GM10847 (cell line): ENCODE data around the gene NID1.

Source experiments
- POLR2A ChIP-seq: IDR thresholded peaks from 2 replicates; pipeline ENCODE4 v1.6.1; 2011; ENCODE audit not compliant: insufficient read length; ENCODE audit errors: extremely low read depth

The NID1 gene, protein sequence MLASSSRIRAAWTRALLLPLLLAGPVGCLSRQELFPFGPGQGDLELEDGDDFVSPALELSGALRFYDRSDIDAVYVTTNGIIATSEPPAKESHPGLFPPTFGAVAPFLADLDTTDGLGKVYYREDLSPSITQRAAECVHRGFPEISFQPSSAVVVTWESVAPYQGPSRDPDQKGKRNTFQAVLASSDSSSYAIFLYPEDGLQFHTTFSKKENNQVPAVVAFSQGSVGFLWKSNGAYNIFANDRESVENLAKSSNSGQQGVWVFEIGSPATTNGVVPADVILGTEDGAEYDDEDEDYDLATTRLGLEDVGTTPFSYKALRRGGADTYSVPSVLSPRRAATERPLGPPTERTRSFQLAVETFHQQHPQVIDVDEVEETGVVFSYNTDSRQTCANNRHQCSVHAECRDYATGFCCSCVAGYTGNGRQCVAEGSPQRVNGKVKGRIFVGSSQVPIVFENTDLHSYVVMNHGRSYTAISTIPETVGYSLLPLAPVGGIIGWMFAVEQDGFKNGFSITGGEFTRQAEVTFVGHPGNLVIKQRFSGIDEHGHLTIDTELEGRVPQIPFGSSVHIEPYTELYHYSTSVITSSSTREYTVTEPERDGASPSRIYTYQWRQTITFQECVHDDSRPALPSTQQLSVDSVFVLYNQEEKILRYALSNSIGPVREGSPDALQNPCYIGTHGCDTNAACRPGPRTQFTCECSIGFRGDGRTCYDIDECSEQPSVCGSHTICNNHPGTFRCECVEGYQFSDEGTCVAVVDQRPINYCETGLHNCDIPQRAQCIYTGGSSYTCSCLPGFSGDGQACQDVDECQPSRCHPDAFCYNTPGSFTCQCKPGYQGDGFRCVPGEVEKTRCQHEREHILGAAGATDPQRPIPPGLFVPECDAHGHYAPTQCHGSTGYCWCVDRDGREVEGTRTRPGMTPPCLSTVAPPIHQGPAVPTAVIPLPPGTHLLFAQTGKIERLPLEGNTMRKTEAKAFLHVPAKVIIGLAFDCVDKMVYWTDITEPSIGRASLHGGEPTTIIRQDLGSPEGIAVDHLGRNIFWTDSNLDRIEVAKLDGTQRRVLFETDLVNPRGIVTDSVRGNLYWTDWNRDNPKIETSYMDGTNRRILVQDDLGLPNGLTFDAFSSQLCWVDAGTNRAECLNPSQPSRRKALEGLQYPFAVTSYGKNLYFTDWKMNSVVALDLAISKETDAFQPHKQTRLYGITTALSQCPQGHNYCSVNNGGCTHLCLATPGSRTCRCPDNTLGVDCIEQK

DNA sequence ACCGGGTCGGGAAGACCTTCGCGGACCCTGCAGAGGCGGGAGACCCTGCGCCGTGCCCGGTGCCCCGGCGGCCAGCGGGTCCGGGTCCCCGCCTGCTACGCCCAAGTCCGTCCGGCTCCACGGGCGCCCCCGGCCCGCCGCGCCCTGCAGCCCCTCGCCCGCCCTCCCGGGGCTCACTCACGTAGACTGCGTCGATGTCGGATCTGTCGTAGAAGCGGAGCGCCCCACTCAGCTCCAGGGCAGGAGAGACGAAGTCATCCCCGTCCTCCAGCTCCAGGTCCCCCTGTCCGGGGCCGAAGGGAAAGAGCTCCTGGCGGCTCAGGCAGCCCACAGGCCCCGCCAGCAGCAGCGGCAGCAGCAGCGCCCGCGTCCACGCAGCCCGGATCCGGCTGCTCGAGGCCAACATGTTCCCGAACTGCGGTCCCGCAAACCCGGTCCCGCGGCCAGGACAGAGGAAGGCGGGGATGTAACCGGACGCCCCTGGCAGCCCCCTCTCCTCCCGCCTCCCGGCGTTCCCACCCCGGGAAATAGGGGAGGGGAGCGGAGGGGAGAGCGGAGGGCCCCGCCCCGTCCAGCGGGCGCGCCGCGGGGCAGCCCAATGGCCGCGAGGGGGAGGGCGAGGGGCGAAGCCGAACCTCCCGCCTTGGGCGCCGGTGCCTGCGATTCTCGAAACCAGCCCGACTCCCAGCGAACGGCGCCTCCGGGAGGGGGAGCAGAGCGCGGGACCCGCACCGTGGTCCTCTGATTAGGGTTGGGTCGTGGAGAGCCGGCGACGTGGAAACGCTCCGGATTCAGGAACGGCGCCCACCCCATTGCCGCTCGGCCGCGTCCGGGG lies at the start of gene NID1:
TSS of gene NID1 (minus strand) at position 417 of the 835 bp plus-strand sequence. CDS start at position 406, 11 bp downstream.
- no peak for TF ChIP-seq POLR2A

DNA sequence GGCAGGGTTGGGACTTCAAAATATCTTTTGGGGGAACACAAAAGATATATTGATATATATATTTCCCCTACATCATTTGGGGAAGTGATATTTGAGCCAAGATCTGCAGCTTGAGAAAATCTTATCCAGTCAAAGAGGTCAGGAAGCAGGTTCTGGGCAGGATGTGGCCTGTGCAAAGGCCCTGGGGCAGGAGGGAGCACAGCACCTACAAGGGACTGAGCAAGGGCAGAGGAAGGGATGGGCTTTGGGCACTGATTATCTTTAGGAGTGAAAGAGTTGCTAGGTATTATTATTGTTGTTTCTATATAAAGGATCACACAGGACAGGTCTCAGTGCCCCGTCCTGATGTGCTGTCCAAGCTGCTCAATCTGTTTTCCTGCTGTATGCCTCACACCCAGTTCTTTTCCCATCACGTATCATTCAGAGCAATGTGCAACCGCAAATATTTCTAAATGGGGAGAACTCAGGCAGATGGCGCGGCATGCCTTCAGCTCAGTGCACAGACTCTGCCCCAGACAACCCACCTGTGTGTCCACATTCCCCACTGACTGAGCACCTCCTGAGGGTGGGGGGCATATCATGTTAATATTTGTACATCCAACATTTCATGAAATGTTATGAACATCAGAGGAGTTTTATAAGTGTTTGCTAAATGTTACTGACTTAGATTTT lies 49.3 kb upstream of the NID1 start:
- no peak for TF ChIP-seq POLR2A

DNA sequence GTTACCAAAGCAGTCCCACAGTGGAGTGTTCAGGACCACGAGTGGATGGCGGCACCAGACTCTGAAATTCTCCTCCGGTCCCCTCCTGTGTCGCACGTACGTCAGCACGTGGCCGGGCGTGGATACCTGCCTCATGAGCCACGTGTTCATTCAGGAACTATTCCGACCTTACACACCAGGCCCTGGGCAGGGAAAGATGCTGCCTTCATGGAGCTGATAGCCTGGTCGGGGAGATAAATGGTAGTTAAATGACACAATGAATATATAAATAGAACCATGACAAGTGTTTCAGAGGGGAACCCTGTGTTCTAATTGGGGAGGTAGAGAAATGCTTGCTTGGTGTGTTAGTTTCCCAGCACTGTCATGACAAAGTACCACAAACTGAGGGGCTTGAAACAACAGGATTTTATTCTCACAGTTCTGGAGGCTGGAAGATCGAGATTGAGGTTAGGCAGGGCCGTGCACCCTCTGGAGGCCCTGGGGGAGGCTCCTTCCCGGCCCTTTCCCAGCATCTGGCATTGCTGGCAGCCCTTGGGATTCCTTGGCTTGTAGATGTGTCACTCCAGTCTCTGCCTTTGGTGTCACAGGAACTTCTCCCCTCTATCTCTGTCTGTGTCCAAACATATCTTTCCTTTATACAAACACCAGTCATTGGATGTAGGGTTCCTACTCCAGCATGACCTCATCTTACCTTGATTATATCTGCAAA lies 48.6 kb upstream of the NID1 start:
- TF ChIP-seq POLR2A: no peak

DNA sequence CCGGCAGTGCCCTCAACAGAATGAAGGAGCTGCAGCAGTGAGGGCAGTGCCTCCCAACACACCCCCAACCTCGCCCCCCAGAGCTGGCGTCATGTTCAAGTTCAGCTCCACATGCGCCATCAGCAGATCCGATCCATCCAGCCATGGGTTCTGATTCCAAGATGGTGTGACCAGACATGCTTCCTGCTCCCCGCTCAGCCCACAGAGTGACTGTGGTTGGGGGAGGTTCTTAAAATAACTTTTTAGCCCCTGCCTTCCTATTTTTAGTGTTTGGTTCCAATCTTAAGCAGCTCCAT lies 47.4 kb upstream of the NID1 start:
- TF ChIP-seq POLR2A: no peak

DNA sequence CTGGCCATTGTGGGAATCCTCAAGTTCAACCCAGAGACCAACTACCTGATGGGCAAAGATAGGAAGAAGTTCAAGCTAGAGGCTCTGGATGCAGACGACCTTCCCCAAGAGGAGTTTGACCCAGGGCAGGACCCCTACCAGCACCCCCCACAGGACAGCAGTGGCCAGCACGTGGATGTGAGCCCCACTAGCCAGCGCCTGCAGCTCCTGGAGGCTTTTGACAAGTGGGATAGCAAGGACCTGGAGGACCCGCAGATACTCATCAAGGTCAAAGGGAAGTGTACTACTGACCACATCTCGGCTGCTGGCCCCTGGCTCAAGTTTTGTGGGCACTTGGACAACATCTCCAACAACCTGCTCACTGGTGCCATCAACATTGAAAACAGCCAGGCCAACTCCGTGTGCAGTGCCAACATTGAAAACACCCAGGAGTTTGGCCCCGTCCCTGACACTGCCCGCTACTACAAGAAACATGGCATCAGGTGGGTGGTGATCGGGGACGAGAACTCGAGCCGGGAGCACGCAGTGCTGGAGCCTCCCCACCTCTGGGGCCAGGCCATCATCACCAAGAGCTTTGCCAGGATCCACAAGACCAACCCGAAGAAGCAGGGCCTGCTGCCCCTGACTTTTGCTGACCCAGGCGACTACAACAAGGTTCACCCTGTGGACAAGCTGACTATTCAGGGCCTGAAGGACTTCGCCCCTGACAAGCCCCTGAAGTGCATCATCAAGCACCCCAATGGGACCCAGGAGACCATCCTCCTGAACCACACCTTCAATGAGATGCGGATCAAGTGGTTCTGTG lies 46.8 kb upstream of the NID1 start:
- no peak for TF ChIP-seq POLR2A

DNA sequence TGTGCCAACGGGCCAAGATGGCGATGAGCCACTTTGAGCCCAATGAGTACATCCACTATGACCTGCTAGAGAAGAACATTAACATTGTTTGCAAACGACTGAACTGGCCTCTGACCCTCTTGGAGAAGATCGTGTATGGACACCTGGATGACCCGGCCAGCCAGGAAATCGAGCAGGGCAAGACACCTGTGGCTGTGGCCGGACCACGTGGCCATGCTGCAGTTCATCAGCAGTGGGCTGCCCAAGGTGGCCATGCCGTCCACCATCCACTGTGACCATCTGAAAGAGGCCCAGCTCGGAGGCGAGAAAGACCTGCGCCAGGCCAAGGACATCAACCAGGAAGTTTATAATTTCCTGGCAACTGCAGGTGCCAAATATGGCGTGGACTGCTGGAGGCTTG lies 45.2 kb upstream of the NID1 start:
- TF ChIP-seq POLR2A: no peak

DNA sequence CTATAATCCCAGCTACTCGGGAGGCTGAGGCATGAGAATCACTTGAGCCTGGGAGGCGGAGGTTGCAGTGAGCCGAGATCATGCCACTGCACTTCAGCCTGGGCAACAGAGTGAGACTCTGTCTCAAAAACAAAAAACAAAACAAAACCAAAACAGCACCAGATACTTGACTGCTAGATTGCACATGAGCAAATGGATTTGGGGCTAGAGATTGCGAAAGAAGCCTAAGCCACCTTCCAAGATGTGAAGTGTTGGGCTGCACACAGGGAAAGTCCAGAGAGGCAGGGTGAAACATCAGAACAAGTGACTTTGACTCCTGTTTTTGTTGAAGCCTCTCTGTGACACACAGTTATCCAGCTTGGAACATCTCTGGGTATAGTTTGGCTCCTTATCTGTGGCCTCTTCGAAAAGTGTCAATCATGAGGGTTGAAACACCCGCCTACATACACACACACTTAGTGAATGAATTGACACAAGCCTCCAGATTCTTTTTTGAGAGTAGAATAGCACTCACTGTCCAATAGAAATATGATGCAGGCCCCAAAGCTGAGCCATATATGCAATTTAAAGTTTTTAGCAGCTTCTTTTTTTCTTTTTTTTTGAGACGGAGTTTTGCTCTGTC lies 43.2 kb upstream of the NID1 start:
- no peak for TF ChIP-seq POLR2A

DNA sequence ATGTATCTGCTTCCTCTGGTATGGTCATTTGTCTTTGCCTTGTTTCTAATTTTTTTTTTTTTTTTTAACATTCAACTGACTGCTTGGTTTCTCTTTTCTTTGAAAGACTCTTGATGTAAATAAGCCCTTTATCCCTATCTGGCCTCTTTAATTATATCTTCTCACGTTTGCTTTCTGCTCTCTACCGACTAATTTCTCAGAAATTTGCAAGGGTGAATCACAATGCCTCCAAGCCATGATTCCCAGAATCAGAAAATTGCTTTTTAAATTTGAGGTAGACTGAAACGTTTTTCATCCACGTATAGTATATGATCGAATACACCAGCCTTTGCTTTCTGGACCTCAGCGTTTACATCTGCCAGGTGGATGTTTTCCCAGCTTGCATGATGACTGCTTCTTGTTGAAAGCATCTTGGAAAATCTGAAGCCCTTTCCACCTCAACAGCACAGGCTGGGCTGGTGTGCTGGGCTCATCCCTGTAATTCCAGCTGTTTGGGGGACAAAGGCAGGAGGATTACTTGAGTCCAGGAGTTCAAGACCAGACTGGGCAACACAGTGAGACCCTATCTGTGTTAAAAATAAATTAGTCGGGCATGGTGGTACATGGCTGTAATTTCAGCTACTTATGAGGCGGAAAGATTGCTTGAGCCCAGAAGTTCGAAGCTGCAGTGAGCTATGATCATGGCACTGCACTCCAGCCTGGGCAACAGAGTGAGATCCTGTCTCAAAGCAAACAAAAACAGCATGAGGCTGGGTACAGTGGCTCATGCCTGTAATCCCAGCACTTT lies 42.4 kb upstream of the NID1 start:
- TF ChIP-seq POLR2A: no peak

DNA sequence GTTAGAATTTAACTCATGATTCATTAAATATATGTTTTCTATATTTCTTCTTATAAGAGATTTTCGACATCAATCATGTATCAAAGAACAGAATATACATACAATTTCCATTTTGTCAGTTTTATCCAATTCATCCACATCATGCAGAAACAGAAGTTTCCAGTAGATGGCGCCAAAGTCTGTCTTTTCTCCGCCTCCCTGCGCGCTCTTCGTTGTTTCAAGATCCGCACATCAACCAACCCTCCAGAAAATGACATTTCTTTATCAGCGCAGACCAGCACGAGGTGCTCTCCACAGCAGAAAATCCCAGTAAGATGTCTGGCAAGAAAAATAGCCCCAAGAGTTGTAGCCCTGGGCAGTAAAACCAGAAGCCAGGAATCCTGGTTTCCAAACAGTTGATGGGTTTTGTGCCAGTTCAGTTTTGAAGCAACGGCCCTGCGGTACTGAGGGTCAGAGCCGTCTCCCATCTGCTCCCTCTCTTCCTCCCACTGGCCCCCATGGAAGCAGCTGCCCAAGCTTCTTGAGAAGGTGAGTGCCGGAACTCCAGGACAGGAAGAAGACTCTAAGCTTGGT lies 38.8 kb upstream of the NID1 start:
- no peak for TF ChIP-seq POLR2A

DNA sequence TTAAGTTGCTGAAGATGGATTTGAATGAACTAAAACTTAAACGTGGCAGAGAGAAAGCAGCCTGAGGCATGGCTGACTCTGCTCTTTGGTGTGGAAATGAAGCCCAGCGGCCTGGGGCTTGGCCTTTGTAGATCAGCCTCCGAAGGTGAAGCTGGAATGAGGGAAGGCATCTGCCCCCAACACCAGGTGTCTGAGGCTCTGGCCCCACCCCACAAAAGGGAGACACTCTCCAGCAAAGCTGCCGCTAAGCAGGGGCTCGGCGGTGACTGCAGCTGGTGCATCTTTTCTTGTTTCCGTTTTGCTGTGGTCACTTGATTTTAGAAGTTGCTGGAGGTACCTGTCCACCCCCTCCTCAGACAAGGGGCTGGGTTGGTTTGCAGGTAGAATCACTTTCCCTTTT lies 38.2 kb upstream of the NID1 start:
- TF ChIP-seq POLR2A: no peak

DNA sequence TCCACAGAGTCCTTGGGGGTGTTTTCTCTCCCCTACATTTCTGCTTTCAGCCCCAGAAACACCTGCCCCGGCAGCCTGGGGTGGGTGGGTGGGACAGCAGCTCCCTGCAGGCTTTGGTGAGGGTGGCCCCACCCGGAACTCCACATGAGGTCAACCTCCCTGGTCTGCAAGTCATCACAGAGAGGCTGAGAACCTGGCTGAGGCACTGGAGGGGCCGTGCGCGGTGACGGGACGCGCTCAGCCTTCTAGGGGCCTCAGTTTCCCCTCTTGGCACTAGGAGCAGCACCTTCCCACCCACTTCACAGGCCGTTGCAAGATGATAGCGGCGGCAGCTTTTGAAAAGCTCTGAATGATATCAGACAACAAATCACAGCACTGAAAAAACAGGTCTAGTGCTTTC lies 37.7 kb upstream of the NID1 start:
- no peak for TF ChIP-seq POLR2A
